Measurements from ENCODE around the gene ALG10. TPM values are rescaled to one million over a fixed set of nuclear protein-coding genes. Genes with fewer than 3 reads are reported as not detected.

ALG10 gene
- total and polyA plus RNA-seq, 8 donors: 6.7 to 13.1 (median 9.8) TPM

DNA sequence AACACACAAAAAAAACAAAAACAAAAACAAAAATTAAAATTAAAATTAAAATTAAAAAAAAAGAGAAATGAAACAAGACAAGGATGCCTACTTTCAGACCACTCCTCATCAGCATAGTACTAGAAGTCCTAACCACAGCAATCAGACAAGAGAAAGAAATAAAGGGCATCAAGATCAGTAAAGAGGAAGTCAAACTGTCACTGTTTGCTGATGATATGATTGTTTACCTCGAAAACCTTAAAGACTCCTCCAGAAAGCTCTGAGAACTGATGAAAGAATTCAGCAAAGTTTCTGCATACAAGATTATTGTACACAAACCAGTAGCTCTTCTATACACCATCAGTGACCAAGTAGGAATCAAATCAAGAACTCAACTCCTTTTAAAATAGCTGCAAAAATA lies 29.2 kb downstream of the ALG10 start:
- no peak for ATAC-seq
- no peak overlapping the region for H3K27ac ChIP-seq
- no peak for TF ChIP-seq CTCF (IDR thresholded peaks at IDR 0.05)
- intact Hi-C loops (cut with DNase I): no loop called here
- no peak for DNase-seq
- no peaks in the 10 kb centered on the region for H3K36me3 ChIP-seq
- H3K27me3 ChIP-seq: no peaks in the 10 kb centered on the region
- H3K4me1 ChIP-seq: no peaks in the 10 kb centered on the region
- H3K9me3 ChIP-seq: peaks cover 0 to 33% of the 10 kb centered on the region in 2 donors
- H3K4me3 ChIP-seq: no peak overlapping the region

DNA sequence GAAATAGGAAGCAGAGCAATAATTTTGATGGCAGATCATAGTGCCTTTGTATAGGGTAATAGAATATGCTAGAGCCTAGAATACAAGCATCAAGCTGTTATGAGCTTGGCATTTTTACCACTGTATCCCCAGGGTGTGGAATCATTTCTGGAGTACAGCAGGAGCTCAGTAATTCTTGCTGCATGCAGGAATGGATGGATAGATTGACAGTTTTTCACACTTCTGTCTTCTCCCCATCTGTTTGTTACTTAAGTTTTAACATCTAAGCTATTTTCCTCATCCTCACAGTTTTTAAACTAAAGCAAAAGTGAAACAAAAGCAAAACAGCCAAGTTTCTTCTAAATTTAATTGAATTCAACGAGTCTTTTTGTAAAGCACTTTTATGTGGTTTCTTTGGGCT lies 32.6 kb downstream of the ALG10 start:
- no peak for TF ChIP-seq CTCF (IDR thresholded peaks at IDR 0.05)
- ATAC-seq: no peak

More for the DNA sequence above, 32.6 kb downstream of the ALG10 start:
- H3K36me3 ChIP-seq: no peaks in the 10 kb centered on the region
- no peak overlapping the region for H3K27ac ChIP-seq
- peaks cover 0 to 16% of the 10 kb centered on the region in 2 donors for H3K9me3 ChIP-seq
- H3K4me3 ChIP-seq: no peak overlapping the region
- H3K4me1 ChIP-seq: no peaks in the 10 kb centered on the region
- H3K27me3 ChIP-seq: no peaks in the 10 kb centered on the region
- intact Hi-C loops (cut with DNase I): no loop called here
- DNase-seq: no peak
